GM19324 (cell line): ENCODE data around the gene DCAF7.

Experiments used
- ATAC-seq: cut with Tn5 transposase; IDR thresholded peaks from one replicate; pipeline ENCODE4 v1.9.1; 2021; ENCODE audit warnings: mild to moderate bottlenecking, moderate library complexity; ENCODE audit not compliant: unreplicated experiment, low FRiP score

Gene DCAF7

GRCh38 chr17:63524051-63524450 lies 26.2 kb upstream of the DCAF7 start:
- ATAC-seq: no peak

GRCh38 chr17:63525190-63525946 lies 24.9 kb upstream of the DCAF7 start:
- ATAC-seq: no peak

- ATAC-seq: no peak
These were observed 23.4 kb upstream of the DCAF7 start for GRCh38 chr17:63526861-63527260.

- no peak for ATAC-seq
These were observed 22.1 kb upstream of the DCAF7 start for GRCh38 chr17:63528183-63528582.

DNA sequence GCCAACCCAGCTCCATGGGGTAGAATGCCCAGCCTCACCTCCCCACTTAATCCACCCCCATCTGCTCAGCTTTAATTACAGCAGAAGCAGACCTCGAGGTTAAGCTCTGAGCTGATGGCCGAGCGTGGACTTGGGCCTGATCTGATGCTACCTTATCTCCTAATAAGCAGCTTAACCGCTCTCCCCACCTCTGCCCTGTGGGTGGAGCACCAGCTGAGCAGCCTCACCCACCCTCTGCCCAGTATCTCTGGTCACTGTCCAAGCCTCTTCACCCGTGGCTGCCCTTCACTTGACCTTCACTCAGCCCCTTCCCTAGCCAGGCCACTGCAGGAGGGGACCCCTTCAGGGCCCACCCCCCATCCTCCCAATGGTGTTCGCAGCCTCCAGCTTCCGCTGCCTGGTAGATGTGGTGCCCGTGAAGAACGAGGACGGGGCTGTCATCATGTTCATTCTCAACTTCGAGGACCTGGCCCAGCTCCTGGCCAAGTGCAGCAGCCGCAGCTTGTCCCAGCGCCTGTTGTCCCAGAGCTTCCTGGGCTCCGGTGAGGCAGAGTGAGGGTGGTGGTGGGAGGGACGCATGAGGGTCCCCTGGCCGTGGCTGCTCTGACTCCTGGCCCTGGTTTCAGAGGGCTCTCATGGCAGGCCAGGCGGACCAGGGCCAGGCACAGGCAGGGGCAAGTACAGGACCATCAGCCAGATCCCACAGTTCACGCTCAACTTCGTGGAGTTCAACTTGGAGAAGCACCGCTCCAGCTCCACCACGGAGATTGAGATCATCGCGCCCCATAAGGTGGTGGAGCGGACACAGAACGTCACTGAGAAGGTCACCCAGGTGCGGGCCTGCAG lies 20.3 kb upstream of the DCAF7 start:
- ATAC-seq: no peak

GRCh38 chr17:63530557-63531021 lies 19.7 kb upstream of the DCAF7 start:
- no peak for ATAC-seq

DNA sequence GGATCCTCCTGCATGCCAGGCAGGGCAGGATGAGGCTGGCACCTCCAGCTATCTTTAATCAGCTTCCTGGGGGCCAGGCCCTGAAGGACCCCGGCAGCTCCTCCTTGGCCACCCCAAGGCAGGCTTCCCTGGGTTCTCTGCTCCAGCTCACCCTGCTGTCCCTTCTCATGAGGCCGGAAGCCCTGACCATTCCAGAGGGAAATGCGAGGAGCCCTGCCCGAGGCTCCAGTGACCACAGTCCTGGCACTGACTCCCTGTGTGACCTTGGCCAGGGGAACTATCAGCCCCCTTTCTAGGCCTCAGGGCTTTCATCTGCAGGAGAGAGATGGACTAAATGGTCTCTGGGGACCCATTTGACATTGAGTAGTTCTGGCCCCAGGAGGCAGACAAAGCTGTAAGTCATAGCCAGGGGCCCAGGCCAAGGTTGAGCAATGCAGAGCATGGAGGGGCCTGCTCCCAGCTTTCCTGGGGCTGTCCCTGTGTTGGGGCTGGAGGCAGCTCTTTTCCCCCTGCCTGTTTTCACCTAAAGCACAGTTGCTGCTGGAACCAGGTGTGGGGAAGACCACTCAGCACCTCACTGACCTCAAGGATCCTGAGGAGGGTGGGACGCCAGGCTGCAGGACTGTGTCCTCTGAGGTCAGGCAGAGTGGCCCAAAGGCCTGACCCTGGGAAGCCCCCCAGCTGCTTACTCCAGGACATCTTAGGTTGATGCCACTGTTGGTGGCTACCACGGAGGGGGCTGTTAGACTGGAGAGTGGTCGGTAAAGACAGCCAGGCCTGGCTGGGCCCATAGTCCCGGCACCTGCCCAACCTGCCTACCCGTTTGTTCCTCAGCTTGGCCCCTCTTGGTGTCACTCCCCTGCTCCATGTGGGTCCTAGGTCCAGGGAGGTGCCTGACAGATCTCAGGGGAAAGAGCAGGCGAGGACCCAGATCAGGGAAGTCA lies 19.0 kb upstream of the DCAF7 start:
- no peak for ATAC-seq

GRCh38 chr17:63533433-63534077 lies 16.7 kb upstream of the DCAF7 start:
- no peak for ATAC-seq

DNA sequence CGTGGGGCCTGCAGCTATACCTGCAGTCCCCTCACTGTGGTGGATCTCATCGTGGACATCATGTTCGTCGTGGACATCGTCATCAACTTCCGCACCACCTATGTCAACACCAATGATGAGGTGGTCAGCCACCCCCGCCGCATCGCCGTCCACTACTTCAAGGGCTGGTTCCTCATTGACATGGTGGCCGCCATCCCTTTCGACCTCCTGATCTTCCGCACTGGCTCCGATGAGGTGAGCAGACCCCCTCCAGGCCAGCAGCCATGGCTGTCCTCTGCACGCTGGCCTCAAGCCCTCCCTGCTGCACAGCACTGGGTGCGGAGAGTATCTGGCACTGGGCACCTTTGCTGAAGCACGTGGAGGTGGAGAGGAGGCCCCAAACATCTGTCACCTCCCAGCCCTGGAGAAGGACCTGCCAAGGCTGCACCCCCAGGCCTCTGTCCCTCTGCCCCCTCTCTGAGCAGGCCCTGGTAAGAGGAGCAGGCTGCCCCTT lies 16.2 kb upstream of the DCAF7 start:
- no peak for ATAC-seq

GRCh38 chr17:63534816-63535455 lies 15.3 kb upstream of the DCAF7 start:
- ATAC-seq: no peak

GRCh38 chr17:63535640-63536039 lies 14.6 kb upstream of the DCAF7 start:
- ATAC-seq: no peak

GRCh38 chr17:63537001-63537400 lies 13.3 kb upstream of the DCAF7 start:
- no peak for ATAC-seq

DNA sequence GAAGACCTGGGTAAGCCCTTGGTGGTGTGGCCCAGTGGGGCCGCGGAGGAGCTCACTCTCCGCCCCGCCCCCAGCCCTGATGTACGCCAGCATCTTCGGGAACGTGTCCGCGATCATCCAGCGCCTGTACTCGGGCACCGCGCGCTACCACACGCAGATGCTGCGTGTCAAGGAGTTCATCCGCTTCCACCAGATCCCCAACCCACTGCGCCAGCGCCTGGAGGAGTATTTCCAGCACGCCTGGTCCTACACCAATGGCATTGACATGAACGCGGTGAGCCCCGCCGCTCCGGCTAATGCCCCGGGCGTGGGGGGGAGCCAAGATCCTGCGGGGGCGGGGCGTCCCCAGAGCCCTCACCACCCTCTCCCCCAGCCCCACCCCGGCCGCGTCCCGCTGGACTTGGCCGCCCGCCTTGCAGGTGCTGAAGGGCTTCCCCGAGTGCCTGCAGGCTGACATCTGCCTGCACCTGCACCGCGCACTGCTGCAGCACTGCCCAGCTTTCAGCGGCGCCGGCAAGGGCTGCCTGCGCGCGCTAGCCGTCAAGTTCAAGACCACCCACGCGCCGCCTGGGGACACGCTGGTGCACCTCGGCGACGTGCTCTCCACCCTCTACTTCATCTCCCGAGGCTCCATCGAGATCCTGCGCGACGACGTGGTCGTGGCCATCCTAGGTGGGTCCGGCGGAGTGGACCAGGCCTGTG lies 12.1 kb upstream of the DCAF7 start:
- no peak for ATAC-seq

DNA sequence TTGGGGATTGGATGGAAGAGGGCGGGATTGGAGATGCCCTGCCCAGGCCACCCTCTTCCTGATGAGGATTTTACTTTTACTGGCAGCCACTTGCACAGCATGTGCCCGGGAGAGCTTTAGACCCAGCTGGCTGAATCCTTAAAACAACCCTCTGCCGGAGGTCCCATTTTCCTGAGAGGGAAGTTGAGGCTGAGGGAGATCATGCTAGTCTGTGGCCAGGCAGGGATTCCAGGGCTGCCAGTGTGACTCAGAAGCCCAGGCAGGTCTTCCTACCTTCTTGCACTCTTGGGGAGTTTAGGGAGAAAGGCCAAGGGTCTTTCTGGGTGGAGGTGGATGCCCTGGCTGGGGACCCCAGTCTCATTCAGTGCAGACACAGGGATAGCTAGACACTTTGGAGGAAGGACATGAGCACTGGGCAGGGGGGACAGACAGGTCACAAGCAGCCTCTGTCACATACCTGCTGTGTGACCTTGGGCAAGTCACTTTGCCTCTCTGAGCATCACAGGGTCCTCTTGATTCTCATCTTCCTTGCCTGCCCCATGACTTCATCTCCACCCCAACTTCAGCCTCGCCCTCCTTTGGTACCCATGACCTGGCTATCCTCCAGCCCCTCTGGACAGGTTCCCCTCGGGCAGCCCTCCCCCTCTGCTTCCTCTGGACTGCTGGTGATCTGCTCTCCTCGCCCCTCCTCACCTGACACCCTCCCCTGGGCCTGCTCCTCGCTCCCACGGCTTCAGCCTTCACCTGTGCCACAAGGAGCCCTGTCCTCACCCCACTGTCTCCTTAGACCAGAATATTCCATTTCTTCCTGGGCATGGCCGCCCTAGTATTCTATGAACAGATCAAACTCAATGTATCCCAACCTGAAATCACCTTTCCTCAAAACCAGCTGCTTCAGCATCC lies 11.3 kb upstream of the DCAF7 start:
- ATAC-seq: no peak

- no peak for ATAC-seq
These were observed 9.7 kb upstream of the DCAF7 start for GRCh38 chr17:63540590-63540989.

DNA sequence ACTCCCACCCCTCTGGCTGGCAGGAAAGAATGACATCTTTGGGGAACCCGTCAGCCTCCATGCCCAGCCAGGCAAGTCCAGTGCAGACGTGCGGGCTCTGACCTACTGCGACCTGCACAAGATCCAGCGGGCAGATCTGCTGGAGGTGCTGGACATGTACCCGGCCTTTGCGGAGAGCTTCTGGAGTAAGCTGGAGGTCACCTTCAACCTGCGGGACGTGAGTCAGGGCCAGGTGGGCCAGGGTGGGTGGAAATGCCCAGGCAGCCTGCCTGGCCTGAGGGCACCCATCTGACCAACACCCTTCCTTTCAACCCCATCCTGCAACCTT lies 8.1 kb upstream of the DCAF7 start:
- ATAC-seq: no peak

DNA sequence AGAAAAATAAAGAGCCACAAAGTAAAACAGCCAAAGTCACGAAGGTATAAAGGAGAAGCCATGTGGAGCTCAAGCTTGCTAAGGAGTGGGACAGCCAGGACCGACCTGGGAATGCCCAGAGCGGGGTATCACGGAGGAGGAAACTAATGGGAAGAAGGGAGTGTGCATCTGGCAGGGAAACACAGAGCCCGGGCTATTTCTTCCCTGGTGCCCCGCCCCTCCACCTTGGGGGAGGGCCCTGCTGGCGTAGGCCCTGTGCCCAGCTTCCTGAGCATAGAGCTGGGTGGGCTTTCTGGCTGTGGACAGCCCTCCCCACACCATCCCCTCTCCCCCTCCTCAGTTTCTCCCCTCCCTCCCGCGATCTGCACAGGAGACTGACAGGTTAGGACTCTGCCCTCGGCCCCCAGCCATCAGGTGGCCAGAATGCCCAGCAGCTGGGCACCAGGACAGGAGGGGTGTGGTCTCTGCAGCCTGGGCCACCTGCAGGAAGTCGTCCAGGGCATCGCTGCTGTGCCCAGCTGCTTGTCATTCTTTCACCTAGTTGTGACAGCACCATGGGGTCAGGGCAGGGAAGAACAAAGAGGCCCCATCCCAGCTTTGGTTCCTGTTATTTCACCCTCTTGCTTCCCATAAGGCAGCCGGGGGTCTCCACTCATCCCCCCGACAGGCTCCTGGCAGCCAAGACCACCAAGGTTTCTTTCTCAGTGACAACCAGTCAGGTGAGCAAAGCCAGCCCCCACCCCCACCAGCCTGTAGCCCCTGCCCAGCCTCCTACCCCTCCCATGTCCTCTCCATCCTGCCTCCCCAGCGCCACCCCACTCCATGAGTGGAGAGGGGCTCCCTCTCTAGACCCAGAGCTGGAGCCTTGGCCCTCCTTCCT lies 7.1 kb upstream of the DCAF7 start:
- ATAC-seq: no peak
